Measurements from ENCODE around the gene HSD3B7. TPM values are rescaled to one million over a fixed set of nuclear protein-coding genes. Genes with fewer than 3 reads are reported as not detected.

Gene HSD3B7
- 11.6 and 13.4 TPM in 2 replicates for total RNA-seq

DNA sequence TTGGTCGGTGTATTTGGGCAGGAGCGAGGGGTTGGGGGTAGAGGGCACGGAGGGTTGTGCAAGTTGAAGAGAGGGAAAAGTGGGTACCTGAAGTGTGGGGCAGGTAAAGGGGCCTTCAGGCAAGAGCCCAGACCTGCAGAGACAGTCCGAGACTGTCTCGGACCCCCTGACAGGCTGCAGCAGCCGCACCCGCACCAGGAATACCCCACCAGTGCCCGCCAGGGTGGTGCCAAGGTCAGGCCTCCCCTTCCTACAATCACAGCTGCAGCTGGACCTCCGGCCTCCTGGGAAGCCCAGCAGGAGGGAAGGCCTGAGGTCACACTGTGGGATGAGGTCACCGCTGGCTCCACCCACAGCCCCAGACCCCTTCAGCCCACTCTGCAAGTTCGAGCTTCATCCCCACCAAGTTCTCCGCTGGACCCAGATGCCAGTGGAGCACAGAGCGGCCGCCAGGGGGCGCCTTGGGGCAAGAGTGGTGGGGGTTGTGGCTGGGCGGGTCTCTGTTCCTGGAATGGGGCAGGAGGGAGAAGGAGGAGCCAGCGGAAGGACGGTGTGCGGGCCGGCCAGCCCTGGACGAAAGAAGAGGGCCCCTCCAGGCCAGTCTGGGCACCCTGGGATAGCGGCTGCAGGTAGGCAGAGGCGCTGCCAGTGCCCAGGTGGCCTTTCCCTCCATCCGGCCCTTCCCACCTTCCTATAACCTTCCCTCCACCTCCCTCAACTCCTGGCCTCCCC is at the start of gene HSD3B7:
HSD3B7 (plus strand) TSS at position 539 of the 732 bp plus-strand sequence. CDS start 452 bp downstream, outside the sequence.

DNA sequence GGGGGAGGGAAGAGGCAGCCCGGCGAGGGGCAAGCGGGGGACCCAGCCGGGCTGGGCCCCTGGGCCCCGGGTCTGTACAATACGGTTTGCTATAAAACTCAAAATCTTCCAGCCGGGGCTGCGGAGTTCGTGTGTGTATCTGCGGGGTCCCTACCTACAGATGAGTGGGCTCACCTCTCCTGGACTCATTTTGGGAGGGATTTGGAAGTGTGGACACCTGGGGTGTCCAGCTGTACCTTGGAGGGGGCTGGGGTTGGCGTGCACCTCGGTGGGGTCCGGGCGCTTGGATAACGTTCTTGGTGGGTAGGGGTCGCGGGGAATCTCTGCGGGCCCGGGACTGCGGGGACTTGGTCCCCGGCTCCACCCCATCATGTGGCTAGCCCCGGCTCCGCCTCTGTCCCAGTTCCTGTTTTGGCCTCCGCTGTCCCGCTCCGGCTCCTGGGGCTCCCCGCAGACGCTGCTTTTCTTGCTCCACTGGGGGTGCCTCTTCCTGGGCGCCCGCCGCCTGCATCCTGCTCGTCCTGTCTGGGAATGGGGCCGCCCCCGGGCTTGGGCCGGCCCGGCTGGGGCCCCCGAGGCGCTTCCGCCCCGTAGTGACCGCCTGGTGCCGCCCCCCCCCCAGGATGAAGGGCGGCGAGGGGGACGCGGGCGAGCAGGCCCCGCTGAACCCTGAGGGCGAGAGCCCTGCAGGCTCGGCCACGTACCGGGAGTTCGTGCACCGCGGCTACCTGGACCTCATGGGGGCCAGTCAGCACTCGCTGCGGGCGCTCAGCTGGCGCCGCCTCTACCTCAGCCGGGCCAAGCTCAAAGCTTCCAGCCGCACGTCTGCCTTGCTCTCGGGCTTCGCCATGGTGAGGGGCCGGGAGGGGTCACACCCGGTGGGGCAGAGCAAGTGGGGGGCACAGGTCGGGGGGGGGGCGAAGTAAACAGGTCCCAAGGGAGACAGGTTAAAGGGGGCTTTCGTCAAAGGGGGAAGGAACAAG is 36.0 kb upstream of the HSD3B7 start, which contains the start of gene ORAI3:
ORAI3 (plus strand) TSS at position 402 of the 983 bp plus-strand sequence; CDS start at position 624, 222 bp downstream.

DNA sequence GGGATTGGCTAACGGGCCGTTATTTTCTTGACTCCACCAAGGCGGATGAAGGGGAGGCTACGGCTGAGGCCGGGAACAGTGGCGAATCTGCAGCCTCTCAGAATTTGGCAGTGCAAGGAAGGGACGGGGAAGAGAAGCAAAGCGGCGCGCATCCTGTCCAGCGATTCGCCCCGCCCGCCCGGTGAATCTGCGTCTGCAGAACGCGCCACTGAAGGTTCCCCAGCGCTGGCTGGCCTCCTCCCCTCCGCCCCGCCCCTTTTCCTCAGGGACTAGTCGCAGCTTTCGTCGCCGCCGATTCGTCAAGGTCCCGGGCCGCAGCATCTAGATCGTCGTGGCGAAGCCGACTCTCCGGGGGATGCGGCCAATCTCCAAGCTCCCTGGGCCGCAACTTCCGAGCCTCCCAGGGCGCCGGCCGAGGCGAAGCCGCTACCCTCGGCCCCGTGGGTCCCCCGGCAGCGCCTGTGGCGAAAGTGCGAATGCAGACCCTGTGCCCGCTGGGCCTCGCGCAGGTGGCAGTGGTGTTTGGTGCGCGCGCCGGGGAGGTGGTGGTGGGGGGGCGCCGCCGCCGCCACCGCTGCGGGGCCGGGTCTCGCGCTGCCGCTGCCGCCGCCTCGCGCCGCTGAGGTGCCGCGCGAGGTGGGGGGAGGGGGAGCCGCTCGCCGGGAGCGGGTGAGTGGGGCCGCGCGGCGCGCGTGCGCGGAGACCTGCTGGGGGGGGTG is 27.4 kb upstream of the HSD3B7 start, which contains the start of gene SETD1A:
SETD1A (plus strand) TSS at position 299 of the 719 bp plus-strand sequence. CDS start 978 bp downstream, outside the sequence.

DNA sequence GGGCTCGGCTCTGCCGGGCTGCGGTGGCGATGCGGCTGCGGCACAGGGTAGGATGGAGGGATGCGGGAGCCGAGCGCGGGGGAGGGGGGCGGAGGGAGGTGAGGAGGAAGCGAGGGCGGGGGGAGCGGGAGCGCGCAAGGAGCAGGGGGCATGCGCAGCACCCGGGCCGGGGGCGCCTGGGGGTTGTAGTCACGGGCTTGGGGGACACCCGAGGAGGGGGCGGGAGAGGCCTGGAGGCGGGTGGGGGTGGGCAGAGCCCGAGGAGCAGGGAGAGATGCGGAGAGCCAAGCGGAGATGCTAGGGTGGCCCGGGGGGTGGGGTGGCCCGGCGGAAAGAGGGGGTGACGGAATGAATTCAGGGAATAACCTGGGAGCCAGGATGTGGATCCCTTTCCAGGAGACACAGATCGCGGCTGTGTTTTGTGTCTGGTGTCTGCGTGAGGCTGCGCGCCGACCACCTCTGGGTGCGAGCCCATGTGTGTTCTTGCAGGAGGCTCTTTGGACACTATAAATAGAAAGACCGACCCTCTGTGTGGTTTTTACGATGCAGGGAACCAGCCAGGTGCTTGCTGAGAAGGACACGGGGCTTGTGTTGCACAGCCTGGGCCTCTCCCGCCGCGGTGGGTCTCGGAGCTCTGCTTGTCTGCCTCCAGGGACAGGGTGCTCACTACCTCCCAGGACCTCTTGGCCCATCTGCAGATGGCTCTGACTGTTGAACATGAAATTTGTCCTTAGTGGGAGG is 25.7 kb downstream of the HSD3B7 start, which contains the start of gene STX1B:
STX1B (minus strand) TSS at position 54 of the 741 bp plus-strand sequence. CDS start 242 bp downstream, outside the sequence.

DNA sequence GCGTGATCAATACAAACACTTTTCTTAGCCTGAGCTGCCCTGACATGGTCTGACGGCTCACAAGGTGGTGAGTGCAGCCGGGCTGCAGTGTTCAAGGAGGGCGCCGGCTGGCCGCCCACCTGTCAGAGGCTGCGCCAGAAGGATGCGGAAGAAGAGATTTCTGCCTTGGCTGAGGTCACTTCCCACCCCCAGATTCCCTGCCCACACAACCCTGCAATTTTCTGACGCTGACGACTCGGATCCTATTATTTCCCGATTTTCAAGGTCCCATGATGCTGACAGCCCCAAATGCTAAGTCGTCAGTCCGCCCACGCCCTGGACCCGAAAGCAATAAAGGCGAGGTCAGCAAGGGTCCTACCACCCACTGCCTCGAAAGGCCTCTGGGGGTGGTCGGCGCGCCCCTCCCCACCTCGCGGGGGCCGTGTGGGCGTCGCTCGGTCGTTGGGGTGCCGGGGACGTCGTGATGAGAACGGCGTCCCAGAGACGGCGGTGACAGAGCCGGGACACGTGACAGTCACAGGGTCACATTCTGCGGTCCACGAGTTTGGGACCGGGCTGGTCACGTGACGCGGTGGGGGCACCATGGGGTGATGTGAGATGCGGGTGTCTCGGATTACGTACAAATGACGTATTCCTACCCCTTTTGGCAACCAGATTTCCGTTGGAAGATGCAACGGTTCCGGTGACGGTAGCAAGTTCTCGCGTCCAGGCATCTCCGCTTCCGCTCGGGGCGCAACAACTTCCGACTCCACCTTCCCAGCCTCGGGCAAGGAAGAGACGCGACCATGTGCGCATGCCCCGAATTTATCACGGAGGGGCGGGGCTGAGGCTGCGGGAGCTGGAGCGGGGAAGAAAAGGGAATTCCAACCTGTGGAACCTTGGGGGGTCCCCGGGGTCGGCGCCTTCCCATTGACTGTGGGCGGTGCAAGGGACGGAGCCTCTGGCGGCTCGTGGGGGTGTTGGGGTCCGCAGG is 48.0 kb downstream of the HSD3B7 start, which contains the start of gene STX4:
STX4 (plus strand) TSS at position 823 of the 973 bp plus-strand sequence. CDS start 248 bp downstream, outside the sequence.

Other genes with a start within 250 kb of the HSD3B7 start
- gene PHKG2, start 236.8 kb upstream of the HSD3B7 start, total RNA-seq: 16.4 and 20.8 TPM in 2 replicates
- 1.2 and 1.4 TPM in 2 replicates for gene CFAP119, start 223.1 kb upstream of the HSD3B7 start, total RNA-seq
- 63.5 and 93.2 TPM in 2 replicates for gene RNF40, start 222.9 kb upstream of the HSD3B7 start, total RNA-seq
- 6.8 and 10.7 TPM in 2 replicates for gene ZNF629, start 198.0 kb upstream of the HSD3B7 start, total RNA-seq
- 25.5 and 26.6 TPM in 2 replicates for gene BCL7C, start 91.1 kb upstream of the HSD3B7 start, total RNA-seq
- gene CTF1, start 88.6 kb upstream of the HSD3B7 start, total RNA-seq: 2.7 and 4.4 TPM in 2 replicates
- gene FBXL19, start 61.6 kb upstream of the HSD3B7 start, total RNA-seq: 25.2 and 25.5 TPM in 2 replicates
- gene ORAI3, start 36.1 kb upstream of the HSD3B7 start, total RNA-seq: 36.4 and 49.0 TPM in 2 replicates
- gene SETD1A, start 27.5 kb upstream of the HSD3B7 start, total RNA-seq: 1.8 and 4.9 TPM in 2 replicates
- gene STX1B, start 25.4 kb downstream of the HSD3B7 start, total RNA-seq: 0.59 and 2.8 TPM in 2 replicates
- 23.2 and 29.7 TPM in 2 replicates for gene STX4, start 48.4 kb downstream of the HSD3B7 start, total RNA-seq
- gene ZNF668, start 89.0 kb downstream of the HSD3B7 start, total RNA-seq: 8.3 and 9.8 TPM in 2 replicates
- 9.5 and 16.3 TPM in 2 replicates for gene ZNF646, start 89.2 kb downstream of the HSD3B7 start, total RNA-seq
- gene PRSS53, start 103.7 kb downstream of the HSD3B7 start, total RNA-seq: 3.6 and 9.6 TPM in 2 replicates
- gene VKORC1, start 109.6 kb downstream of the HSD3B7 start, total RNA-seq: 163 and 273 TPM in 2 replicates
- 19.3 and 33.3 TPM in 2 replicates for gene BCKDK, start 123.2 kb downstream of the HSD3B7 start, total RNA-seq
- gene KAT8, start 132.5 kb downstream of the HSD3B7 start, total RNA-seq: 31.5 and 32.1 TPM in 2 replicates
- not detected in 2 replicates for gene PRSS8, start 150.5 kb downstream of the HSD3B7 start, total RNA-seq
- gene PRSS36, start 164.9 kb downstream of the HSD3B7 start, total RNA-seq: 0.30 TPM in 1 of 2 replicates, not detected in the other
- gene FUS, start 194.9 kb downstream of the HSD3B7 start, total RNA-seq: 45.7 and 65.8 TPM in 2 replicates
- 27.3 and 28.7 TPM in 2 replicates for gene PYCARD, start 217.6 kb downstream of the HSD3B7 start, total RNA-seq
- gene TRIM72, start 228.9 kb downstream of the HSD3B7 start, total RNA-seq: not detected in 2 replicates
- not detected in 2 replicates for gene PYDC1, start 231.9 kb downstream of the HSD3B7 start, total RNA-seq

Measured in smooth muscle cell of the umbilical artery (primary cell).